Hematopoietic multipotent progenitor cell treated with erythropoietin and hydrocortisone succinate and interleukin-3 and kit ligand, for 8 days (in vitro differentiated cells): Measurements from ENCODE around the gene PFKFB4.
"Not testable (repeated sequence)": the region's sequence is repeated elsewhere in the genome, so short reads cannot be mapped to it uniquely, and the experiment has no call there.

Source experiments
- DNase-seq: peaks from one replicate; pipeline ENCODE4 v3.0.0-alpha.2; 2015

The PFKFB4 gene

GRCh38 chr3:48482822-48483221, 73.8 kb downstream of the PFKFB4 start:
- DNase-seq = not testable (repeated sequence)

GRCh38 chr3:48480891-48481290, 75.7 kb downstream of the PFKFB4 start:
- not testable (repeated sequence) for DNase-seq

- DNase-seq = no peak
Measured at GRCh38 chr3:48478626-48479555, 77.7 kb downstream of the PFKFB4 start.

GRCh38 chr3:48477959-48478520, 78.6 kb downstream of the PFKFB4 start:
- DNase-seq = no peak

GRCh38 chr3:48476426-48477053, 80.1 kb downstream of the PFKFB4 start:
- no peak for DNase-seq

- no peak for DNase-seq
Measured at GRCh38 chr3:48475188-48475587, 81.4 kb downstream of the PFKFB4 start.

GRCh38 chr3:48474619-48475018, 82.0 kb downstream of the PFKFB4 start:
- DNase-seq = no peak

- DNase-seq = not testable (repeated sequence)
Measured at GRCh38 chr3:48474031-48474430, 82.6 kb downstream of the PFKFB4 start.

GRCh38 chr3:48473617-48473952, 83.0 kb downstream of the PFKFB4 start:
- DNase-seq = no peak

- DNase-seq = peak; percentile 98
Measured at GRCh38 chr3:48472923-48473616, 83.5 kb downstream of the PFKFB4 start.

- no peak for DNase-seq
Measured at GRCh38 chr3:48472673-48472922, 84.0 kb downstream of the PFKFB4 start.

- peak; percentile 30 for DNase-seq
Measured at GRCh38 chr3:48470286-48470685, 86.3 kb downstream of the PFKFB4 start.

- no peak for DNase-seq
Measured at GRCh38 chr3:48469046-48469915, 87.3 kb downstream of the PFKFB4 start.

GRCh38 chr3:48468329-48468731, 88.3 kb downstream of the PFKFB4 start:
- DNase-seq = no peak
